Sigmoid colon (tissue), 7 donors: ENCODE results near the gene TTC38. TPM values are rescaled to one million over a fixed set of nuclear protein-coding genes. Genes with fewer than 3 reads are reported as not detected.

Source experiments
- DNase-seq: peaks from one replicate; pipeline ENCODE4 v3.0.0-alpha.2; 2019
- H3K27ac ChIP-seq, 4 donors: fragments of 200-600 bp; sonication (generic); one replicate each; pipeline ENCODE4 v1.5.1; 2016 to 2019; ENCODE audit warnings: mild to moderate bottlenecking in 1 of 4
- H3K27me3 ChIP-seq, 3 donors: fragments of 200-600 bp; sonication (generic); one replicate each; pipeline ENCODE4 v1.5.1; 2019; ENCODE audit warnings: mild to moderate bottlenecking in 1 of 3
- H3K36me3 ChIP-seq, 4 donors: fragments of 200-600 bp; sonication (generic); one replicate each; pipeline ENCODE4 v1.5.1; 2016 to 2019
- H3K4me1 ChIP-seq, 4 donors: fragments of 200-600 bp; sonication (generic); one replicate each; pipeline ENCODE4 v1.5.1; 2017 to 2019
- H3K4me3 ChIP-seq, 4 donors: fragments of 200-600 bp; sonication (generic); one replicate each; pipeline ENCODE4 v1.5.1; 2017 to 2019; ENCODE audit warnings: mild to moderate bottlenecking in 2 of 4, moderate library complexity in 1 of 4
- H3K9me3 ChIP-seq, 4 donors: fragments of 200-600 bp in 3 of 4; sonication (generic) in 3 of 4; one replicate each; pipeline versions ENCODE4 v1.5.1 to v1.6.1; 2013 to 2019
- CTCF ChIP-seq, 4 experiments: fragments of 450-650 bp in 3 of 4; fragments of 200-600 bp in 1 of 4; IDR thresholded peaks; one replicate each; pipeline ENCODE4 v1.5.1; 2016 to 2019; ENCODE audit warnings: antibody characterized with exemption in 4 of 4, mild to moderate bottlenecking in 3 of 4, moderate library complexity in 2 of 4
- EP300 ChIP-seq, 4 donors: sonication (generic); formaldehyde crosslinking; IDR thresholded peaks; one replicate each; pipeline ENCODE4 v1.6.1; 2017; ENCODE audit warnings: antibody characterized with exemption in 4 of 4
- POLR2A ChIP-seq, 2 donors: fragments of 450-650 bp; IDR thresholded peaks; one replicate each; pipeline ENCODE4 v1.6.1; 2016; ENCODE audit warnings: antibody characterized with exemption in 2 of 2, mild to moderate bottlenecking in 2 of 2, moderate library complexity in 2 of 2
- POLR2AphosphoS5 ChIP-seq, 4 donors: sonication (generic); formaldehyde crosslinking; IDR thresholded peaks; one replicate each; pipeline ENCODE4 v1.6.1; 2017; ENCODE audit warnings: antibody characterized with exemption in 4 of 4
- WGBS, 2 donors: extraction: QIAGEN DNeasy Blood & Tissue Kit; methylation state at CpG; one replicate each; pipeline ENCODE4 v1.1.7; 2013; 5-methylcytosine and 5-hydroxymethylcytosine counted together
- intact Hi-C: fragments of 100-400 bp; cut with DNase I; formaldehyde crosslinking; loops from one replicate; pipeline ENCODE4 v1.15.1; 2023
- polyA plus RNA-seq, 3 donors: library from polyadenylated mRNA; stranded (reverse); fragments of 200-250 nt; gene quantifications; one replicate each; pipeline ENCODE4 v1.2.3, GENCODE V29; 2013
- total RNA-seq, 4 donors: library from RNA; depleted of rRNA; stranded (reverse); fragments of >200 nt; gene quantifications; one replicate each; pipeline ENCODE4 v1.1.0, GENCODE V29; 2016
- donor health status: healthy with polysubstance abuse.
- donor health status: Bipolar disorder and iron deficiency.
- donor health status: healthy.

TTC38 gene
- total and polyA plus RNA-seq, 7 donors = 34.6 to 105 (median 56.0) TPM

GRCh38 chr22:46338636-46339035 lies 70.8 kb downstream of the TTC38 start:
- peaks cover 20 to 60% (median 25%) of the 10 kb centered on the region in 4 donors for H3K36me3 ChIP-seq

GRCh38 chr22:46339956-46340355 lies 72.1 kb downstream of the TTC38 start:
- no peak for DNase-seq
- TF ChIP-seq POLR2A (IDR thresholded peaks at IDR 0.05) (no peak), CTCF (IDR thresholded peaks at IDR 0.05) (no peak), EP300 (IDR thresholded peaks at IDR 0.05) (no peak), POLR2AphosphoS5 (IDR thresholded peaks at IDR 0.05) (no peak)

More at GRCh38 chr22:46338636-46339035, 70.8 kb downstream of the TTC38 start:
- Histone ChIP-seq H3K27ac (no peak overlapping the region), H3K9me3 (no peaks in the 10 kb centered on the region), H3K4me1 (peaks cover 0 to 22% (median 16%) of the 10 kb centered on the region in 4 donors), H3K27me3 (no peaks in the 10 kb centered on the region), H3K4me3 (no peak overlapping the region)
- no peak for DNase-seq
- WGBS, 2 donors = 93 to 97% methylated on average over 8 of the region's 8 CpGs
- intact Hi-C loops = no loop called here
- TF ChIP-seq POLR2AphosphoS5 (IDR thresholded peaks at IDR 0.05) = no peak
- no peak for TF ChIP-seq CTCF (IDR thresholded peaks at IDR 0.05)
- TF ChIP-seq EP300 (IDR thresholded peaks at IDR 0.05) = no peak
- TF ChIP-seq POLR2A (IDR thresholded peaks at IDR 0.05) = no peak

GRCh38 chr22:46340676-46341075 lies 72.9 kb downstream of the TTC38 start:
- intact Hi-C loops = no loop called here
- Histone ChIP-seq H3K4me3 (no peak overlapping the region), H3K9me3 (no peaks in the 10 kb centered on the region), H3K27me3 (no peaks in the 10 kb centered on the region), H3K4me1 (peaks cover 0 to 18% (median 14%) of the 10 kb centered on the region in 4 donors), H3K27ac (no peak overlapping the region), H3K36me3 (peaks cover 25 to 81% (median 30%) of the 10 kb centered on the region in 4 donors)
- no peak for DNase-seq
- no peak for TF ChIP-seq CTCF (IDR thresholded peaks at IDR 0.05)
- no peak for TF ChIP-seq POLR2A (IDR thresholded peaks at IDR 0.05)
- TF ChIP-seq POLR2AphosphoS5 (IDR thresholded peaks at IDR 0.05) = no peak
- TF ChIP-seq EP300 (IDR thresholded peaks at IDR 0.05) = no peak
- WGBS, 2 donors = 94 to 95% methylated on average over 13 of the region's 13 CpGs

More at GRCh38 chr22:46339956-46340355, 72.1 kb downstream of the TTC38 start:
- Histone ChIP-seq H3K36me3 (peaks cover 20 to 73% (median 27%) of the 10 kb centered on the region in 4 donors), H3K27me3 (no peaks in the 10 kb centered on the region), H3K4me1 (peaks cover 0 to 19% (median 14%) of the 10 kb centered on the region in 4 donors), H3K4me3 (no peak overlapping the region), H3K9me3 (no peaks in the 10 kb centered on the region), H3K27ac (no peak overlapping the region)
- WGBS, 2 donors = 95 to 97% methylated on average over 5 of the region's 5 CpGs
- intact Hi-C loops = no loop called here

Other genes with a start within 250 kb of the TTC38 start
- 10 to 100 TPM; 16.6 to 21.4 (median 20.6) TPM for gene PPARA, start 117.5 kb upstream of the TTC38 start, total RNA-seq
- gene PPARA, start 117.5 kb upstream of the TTC38 start, polyA plus RNA-seq = 10 to 100 TPM in 2 of 3 donors, 1 to 10 TPM in 1; 7.8 to 22.7 (median 12.0) TPM
- 10 to 100 TPM; 15.8 to 18.9 (median 17.5) TPM for gene CDPF1, start 17.7 kb upstream of the TTC38 start, total RNA-seq
- 10 to 100 TPM in 1 of 3 donors, 1 to 10 TPM in 2; 7.9 to 11.2 (median 9.0) TPM for gene CDPF1, start 17.7 kb upstream of the TTC38 start, polyA plus RNA-seq
- under 1 TPM in 2 of 4 donors, not detected in 2; 0.14 to 0.36 TPM for gene PKDREJ, start 4.7 kb upstream of the TTC38 start, total RNA-seq
- gene PKDREJ, start 4.7 kb upstream of the TTC38 start, polyA plus RNA-seq = under 1 TPM in 2 of 3 donors, not detected in 1; under 0.01 to 0.35 TPM
- under 1 TPM in 3 of 4 donors, not detected in 1; 0.27 to 0.36 (median 0.28) TPM for gene GTSE1, start 28.9 kb downstream of the TTC38 start, total RNA-seq
- 10 to 100 TPM in 1 of 3 donors, 1 to 10 TPM in 2; 1.6 to 14.3 (median 1.8) TPM for gene GTSE1, start 28.9 kb downstream of the TTC38 start, polyA plus RNA-seq
- 10 to 100 TPM; 20.7 to 30.2 (median 23.3) TPM for gene TRMU, start 67.7 kb downstream of the TTC38 start, total RNA-seq
- gene TRMU, start 67.7 kb downstream of the TTC38 start, polyA plus RNA-seq = 10 to 100 TPM; 12.5 to 38.7 (median 13.8) TPM